HT1080 (cell line): ENCODE data around the gene PCBD2. TPM values are rescaled to one million over a fixed set of nuclear protein-coding genes. Genes with fewer than 3 reads are reported as not detected.
A peak's percentile ranks its signal among the peaks of the same experiment; 100 is the strongest.

Source experiments
- DNase-seq: peaks from one replicate; pipeline ENCODE4 v3.0.0-alpha.2; 2015; ENCODE audit warnings: low read depth
- small RNA-seq: library from RNA; depleted of rRNA; stranded (forward); fragments of <200 nt; gene quantifications from one replicate; pipeline ENCODE3, GENCODE V24; 2014
- total RNA-seq: library from RNA; depleted of rRNA; stranded (reverse); fragments of >200 nt; shearing (Covaris generic); gene quantifications from 2 replicates; pipeline ENCODE4 v1.2.3, GENCODE V29; 2014; rRNA removed

PCBD2 gene
- total RNA-seq, 1 experiment from 2014 or later = 9.1 TPM

DNA sequence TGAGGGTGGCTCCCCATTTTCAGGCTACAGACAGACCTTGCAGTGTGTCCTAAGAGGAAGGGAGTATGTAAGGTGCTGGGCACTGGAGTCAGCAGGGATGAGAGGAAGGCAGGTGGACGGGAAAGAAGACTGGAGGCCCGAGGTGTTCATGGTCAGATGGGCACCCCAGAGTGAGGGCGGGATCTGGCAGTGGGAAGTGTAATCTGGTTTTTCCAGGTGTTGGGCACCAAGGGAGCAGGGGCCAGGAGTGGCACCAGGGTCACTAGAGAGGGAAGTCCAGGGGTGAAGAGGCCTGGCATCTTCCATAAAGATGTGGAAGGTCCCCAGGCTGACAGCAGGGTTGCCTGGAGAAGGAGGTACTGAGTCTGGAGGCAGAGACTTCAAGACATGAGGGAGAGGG, 99.4 kb downstream of the PCBD2 start:
- no peak for DNase-seq

DNA sequence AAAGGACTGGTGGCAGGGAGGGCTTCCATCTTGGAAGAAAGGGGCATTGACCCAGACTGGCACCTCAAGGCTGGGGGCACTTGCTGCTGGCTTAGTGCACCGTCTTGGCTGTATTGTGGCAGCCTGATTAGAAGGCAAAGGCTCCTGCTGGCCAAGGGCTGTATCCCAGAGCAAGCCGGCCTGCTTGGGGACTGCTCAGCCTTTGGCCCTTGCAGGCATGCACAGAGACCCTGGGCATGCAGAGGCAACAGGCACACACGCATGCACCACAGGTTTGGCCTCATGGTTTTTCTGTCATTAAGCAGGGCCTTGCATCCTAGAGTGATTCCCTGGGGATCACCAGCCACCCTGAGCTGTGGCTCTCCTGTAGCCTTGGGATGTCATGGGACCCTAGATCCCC, 100.1 kb downstream of the PCBD2 start:
- DNase-seq = no peak

DNA sequence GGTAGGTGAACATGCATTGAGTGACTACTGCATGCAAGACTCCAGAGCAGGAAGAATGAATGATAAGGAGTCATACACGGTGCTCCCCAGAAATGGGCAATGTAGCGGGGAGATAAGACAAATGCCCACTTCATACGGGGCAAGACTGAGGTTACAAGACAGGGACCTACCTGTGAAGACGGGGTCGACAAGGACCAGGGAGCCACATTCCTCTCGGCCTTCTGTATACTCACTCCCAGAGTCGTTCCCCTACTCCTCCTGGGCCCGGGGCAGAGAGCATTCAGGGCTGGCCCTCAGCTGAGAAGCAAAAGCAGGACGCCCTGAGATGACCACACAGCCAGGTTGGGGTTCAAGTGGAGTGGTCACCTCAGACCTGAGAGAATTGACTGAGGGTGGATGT, 102.4 kb downstream of the PCBD2 start:
- no peak for DNase-seq

DNA sequence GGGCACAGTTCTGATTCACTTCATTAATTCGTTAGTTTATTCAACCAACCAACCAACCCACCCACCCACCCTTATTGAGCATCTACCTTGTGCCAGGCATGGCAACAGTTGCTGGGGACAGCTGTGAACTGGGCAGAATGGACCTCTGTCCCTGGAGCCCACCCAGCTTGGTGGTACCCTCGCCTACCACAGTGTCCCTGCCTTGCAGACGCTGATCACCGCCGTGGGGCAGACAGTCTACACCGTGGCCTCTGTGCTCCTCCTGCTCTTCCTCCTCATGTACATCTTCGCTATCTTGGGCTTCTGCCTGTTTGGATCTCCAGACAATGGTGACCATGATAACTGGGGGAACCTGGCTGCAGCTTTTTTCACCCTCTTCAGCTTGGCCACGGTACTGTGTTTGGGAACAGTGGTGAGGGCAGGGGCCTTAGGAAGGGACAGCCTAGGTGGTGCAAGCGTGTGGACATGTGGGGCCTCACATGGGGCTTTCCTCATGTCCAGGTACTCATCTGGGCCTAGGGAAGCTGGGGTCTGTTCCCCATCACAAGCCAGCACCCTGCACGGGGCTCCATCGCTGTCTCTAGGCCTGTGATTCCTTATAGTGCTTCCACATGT, 102.9 kb downstream of the PCBD2 start:
- no peak for DNase-seq

DNA sequence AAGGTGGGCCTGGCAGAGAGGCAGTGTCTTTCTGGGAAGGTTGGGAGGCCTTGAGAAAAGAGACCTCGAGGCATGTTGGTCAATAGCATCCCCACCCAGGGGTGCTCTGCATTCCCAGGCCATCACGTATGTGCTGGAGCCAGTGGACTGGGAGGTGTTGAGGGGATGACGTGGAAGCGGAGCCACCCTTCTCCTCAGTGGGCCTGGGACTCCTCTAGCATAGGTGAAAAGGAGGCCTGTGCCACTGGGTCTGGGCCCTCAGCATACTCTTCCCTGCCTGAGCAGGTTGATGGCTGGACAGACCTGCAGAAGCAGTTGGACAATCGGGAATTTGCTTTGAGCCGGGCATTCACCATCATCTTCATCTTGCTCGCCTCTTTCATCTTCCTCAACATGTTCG, 103.6 kb downstream of the PCBD2 start:
- no peak for DNase-seq

DNA sequence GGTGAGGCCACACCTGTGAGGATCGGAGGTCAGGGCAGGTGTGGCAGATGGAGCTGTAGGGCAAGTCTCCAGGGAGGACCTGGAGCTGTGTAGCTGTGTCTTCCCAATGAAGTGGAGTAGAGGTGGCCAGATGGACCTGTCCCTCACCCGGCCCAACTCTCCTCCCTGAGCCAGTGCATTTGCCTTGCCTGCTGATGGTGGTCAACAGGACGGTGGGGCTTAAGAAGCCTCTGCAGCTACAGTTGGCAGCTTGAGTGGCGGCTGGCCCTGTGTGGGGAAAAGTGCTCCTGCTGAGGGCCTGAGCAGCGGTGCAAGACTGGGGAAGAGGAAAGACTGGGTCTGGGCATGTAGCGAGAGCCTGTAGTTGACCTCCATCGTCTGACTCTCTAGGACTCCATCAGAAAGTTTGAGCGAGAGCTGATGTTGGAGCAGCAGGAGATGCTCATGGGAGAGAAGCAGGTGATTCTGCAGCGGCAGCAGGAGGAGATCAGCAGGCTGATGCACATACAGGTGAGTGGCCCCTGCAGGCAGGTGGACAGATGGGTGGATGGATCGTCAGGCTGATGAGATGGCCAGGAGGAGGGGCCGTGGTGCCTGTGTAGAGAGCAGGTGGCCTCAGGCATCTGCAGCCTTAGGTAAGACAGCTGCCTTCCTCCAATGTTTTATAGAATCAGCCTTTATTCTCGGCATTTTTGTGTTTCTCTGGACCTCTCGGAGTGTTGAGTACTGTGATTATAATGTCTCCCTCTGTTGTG, 104.2 kb downstream of the PCBD2 start:
- DNase-seq = no peak

DNA sequence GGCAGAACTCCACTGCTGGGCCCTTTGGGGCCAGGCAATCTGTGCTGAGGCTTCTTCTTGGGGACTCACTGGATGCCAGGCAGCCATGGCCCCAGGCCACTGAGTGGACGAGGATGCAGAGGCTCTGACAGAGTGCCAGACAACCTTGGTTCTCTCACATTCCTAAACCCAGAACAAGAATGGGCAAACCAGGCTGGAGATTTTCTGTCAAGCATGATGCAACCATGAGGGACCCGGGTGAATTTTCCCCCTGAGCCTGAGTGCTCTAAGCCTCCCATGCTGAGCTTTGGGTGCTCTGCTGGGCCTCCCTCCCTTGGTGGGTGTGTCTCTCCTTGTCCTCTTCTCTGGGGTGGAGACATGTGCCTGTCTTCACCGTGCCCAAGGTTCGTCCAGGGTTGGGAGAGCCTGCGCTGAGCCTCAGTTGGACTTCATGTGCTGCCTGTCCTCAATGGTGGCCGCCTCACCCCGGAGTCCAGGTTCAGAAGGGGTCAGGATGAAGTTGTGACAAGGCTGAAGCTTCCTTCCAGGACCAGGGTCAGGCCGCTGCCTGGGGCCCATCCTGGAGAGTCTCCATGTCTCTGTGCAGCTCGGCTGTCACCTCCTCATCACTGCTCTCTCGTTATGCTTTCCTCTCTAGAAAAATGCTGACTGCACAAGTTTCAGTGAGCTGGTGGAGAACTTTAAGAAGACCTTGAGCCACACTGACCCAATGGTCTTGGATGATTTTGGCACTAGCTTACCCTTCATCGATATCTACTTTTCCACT, 105.0 kb downstream of the PCBD2 start:
- no peak for DNase-seq

DNA sequence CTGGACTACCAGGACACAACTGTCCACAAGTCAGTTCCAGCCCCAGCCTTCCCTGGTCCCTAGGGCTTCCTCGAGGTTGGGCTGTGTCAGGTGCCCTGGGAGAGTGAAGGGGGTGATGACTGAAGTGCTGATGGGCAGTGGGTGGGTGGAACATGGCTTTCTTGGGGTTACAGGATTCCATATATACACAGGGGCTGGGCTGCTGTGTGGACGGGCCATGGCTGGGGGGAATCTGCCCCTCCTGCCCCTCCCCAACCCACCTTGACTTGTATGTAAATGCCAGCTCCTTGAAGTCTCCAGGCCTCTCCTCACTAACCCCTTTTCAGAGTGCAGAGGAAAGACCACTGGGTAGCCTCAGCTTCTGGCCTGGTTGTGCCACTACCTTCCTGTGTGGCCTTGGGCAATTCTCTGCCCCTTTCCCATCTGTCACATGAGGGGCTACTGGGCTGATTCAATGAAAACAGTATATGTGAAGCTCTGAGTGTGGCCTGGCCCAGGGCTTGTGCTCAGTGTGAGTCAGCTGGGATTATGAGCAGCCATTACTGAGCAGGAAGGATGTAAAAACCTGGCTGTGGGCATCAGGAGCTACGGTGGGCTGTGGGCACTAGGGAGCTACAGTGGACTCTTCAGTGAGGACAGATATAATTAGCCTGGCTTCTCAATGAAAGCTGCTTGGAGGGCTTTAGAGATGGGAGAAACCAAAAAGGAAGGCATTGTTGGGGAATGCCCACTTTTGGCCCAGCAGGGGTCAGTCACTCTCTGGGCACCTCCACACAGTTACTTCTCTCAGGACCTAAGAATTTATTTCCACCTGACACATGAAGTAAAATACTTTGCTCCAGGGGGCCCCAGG, 105.8 kb downstream of the PCBD2 start:
- DNase-seq = peak; percentile 29

DNA sequence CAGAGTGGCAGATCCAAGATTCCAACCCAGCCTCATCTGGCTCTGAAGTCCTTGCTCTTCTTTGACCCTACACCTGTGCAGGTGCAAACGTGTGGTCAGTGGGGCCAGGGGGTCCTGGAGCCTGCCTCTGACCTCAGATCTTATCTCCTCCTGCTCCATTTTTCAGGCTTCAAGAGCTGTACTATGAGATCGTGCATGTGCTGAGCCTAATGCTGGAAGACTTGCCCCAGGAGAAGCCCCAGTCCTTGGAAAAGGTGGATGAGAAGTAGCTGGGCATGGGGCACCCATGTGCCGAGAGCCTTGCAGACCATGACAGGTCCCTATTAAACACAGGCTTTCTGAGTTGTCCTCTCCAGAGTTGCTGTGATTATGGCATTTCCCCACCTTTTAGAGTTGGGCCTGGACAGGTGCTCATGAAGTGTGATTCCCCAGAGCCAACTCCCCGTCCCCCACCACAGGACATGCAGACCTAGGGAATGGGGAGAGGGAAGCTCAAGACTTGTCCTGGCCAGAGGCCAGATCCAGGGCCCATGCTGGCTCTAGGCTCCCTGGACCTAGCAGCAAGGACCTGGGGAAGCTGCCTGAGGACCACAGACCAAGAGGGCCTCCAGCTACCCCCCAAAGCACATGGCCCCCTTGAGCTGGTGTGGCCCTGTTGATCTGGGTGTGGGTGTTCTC, 106.6 kb downstream of the PCBD2 start:
- DNase-seq = no peak

DNA sequence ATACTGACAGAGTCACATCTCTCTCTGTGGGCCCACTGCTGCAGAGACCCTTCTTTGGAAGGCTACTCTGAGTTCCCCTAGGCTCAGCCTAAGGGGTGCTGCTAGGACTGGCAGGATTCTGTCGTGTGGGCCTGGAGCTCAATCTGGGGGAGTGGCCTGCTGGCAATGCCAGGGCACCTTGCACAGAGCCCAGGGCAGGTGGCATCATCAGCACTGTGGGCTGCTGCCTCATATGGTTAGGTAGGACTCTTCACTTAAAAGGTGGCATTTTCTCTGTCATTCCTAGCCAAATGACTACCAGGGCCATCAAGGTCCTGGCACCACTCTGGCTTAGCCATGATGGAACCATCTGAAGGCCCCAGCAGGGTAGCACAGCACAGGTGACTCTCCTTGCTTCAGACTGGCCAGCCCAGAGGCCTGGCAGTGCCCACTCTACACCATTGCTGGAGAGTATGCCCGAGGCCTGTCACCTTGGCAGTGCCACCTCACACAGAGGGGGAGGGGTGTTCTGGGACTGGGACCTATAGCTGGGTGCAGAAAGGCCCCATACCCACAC, 107.2 kb downstream of the PCBD2 start:
- DNase-seq = no peak

Small RNA genes within 50 kb of the gene (small RNA-seq; reads per million reads assigned to genes)
- not detected for gene MIR4461
- gene MTND3P25 = not detected
- not detected for gene MTND4LP30

Other genes with a start within 250 kb of the PCBD2 start
- 17.0 and 24.8 TPM in 2 replicates for gene CAMLG, start 166.6 kb upstream of the PCBD2 start, total RNA-seq
- gene DDX46, start 146.4 kb upstream of the PCBD2 start, total RNA-seq = 40.3 and 47.3 TPM in 2 replicates
- gene C5orf24, start 59.2 kb upstream of the PCBD2 start, total RNA-seq = 19.7 and 33.4 TPM in 2 replicates
- gene TXNDC15, start 30.8 kb upstream of the PCBD2 start, total RNA-seq = 30.5 and 34.7 TPM in 2 replicates
- gene CATSPER3, start 62.8 kb downstream of the PCBD2 start, total RNA-seq = 0.13 and 0.30 TPM in 2 replicates
- gene PITX1, start 129.1 kb downstream of the PCBD2 start, total RNA-seq = 38.6 and 52.2 TPM in 2 replicates